ENCODE data around the gene RIPPLY3.

Gene RIPPLY3

DNA sequence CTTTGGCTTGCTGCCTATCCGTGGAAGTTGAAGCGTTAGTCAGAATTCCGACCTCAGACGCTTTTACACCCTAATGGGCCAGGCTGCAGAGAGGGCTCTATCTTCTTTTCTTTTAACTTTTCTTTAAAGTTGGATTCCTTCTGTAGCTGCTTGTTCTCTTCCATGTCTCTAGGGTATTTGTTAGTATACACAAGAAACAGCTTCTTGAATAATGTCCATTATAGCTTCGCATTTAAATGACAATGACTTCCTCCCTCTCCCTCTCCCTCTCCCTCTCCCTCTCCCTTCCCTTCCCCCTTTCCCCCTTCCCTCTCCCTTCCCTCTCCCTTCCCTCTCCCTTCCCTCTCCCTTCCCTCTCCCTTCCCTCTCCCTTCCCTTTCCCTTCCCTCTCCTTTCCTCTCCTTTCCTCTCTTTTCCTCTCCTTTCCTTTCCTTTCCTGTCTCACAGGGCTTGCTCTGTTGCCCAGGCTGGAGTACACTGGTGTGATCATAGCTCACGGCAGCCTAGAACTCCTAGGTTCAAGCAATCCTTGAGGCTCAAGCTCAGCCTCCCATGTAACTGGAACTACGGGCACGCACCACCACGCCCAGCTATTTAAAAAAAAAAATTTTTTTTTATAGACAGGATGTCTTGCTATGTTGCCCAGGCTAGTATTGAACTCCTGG lies 33.0 kb downstream of the RIPPLY3 start (continued):
- TF ChIP-seq, protein P1, sequence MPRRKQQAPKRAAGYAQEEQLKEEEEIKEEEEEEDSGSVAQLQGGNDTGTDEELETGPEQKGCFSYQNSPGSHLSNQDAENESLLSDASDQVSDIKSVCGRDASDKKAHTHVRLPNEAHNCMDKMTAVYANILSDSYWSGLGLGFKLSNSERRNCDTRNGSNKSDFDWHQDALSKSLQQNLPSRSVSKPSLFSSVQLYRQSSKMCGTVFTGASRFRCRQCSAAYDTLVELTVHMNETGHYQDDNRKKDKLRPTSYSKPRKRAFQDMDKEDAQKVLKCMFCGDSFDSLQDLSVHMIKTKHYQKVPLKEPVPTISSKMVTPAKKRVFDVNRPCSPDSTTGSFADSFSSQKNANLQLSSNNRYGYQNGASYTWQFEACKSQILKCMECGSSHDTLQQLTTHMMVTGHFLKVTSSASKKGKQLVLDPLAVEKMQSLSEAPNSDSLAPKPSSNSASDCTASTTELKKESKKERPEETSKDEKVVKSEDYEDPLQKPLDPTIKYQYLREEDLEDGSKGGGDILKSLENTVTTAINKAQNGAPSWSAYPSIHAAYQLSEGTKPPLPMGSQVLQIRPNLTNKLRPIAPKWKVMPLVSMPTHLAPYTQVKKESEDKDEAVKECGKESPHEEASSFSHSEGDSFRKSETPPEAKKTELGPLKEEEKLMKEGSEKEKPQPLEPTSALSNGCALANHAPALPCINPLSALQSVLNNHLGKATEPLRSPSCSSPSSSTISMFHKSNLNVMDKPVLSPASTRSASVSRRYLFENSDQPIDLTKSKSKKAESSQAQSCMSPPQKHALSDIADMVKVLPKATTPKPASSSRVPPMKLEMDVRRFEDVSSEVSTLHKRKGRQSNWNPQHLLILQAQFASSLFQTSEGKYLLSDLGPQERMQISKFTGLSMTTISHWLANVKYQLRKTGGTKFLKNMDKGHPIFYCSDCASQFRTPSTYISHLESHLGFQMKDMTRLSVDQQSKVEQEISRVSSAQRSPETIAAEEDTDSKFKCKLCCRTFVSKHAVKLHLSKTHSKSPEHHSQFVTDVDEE (CRISPR knock-in tag; IDR thresholded peaks at IDR 0.05), result no peak
- TF ChIP-seq TCF4 (CRISPR knock-in tag; IDR thresholded peaks at IDR 0.05; ENCODE audit: borderline replicate concordance) (no peak), ZFP30 (CRISPR knock-in tag; IDR thresholded peaks at IDR 0.05) (no peak)

DNA sequence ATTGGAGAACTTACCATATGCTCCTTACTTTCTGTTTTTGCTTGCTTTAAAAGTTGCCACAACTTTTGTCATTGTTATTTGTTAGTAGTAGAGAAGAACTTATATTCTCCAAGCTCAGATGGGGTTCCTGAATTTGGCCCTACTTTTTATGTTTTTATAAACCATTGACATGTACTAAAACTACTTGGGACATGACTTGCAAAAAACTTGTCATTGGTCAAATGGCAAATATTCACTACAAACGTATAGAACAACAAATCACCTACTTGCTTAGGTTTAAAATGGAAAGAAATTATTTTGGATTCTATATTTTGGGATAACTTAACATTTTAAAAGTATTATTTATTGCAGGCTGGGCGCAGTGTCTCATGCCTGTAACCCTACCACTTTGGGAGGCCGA lies 33.7 kb downstream of the RIPPLY3 start:
- TF ChIP-seq, protein P2, sequence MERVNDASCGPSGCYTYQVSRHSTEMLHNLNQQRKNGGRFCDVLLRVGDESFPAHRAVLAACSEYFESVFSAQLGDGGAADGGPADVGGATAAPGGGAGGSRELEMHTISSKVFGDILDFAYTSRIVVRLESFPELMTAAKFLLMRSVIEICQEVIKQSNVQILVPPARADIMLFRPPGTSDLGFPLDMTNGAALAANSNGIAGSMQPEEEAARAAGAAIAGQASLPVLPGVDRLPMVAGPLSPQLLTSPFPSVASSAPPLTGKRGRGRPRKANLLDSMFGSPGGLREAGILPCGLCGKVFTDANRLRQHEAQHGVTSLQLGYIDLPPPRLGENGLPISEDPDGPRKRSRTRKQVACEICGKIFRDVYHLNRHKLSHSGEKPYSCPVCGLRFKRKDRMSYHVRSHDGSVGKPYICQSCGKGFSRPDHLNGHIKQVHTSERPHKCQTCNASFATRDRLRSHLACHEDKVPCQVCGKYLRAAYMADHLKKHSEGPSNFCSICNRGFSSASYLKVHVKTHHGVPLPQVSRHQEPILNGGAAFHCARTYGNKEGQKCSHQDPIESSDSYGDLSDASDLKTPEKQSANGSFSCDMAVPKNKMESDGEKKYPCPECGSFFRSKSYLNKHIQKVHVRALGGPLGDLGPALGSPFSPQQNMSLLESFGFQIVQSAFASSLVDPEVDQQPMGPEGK (CRISPR knock-in tag; IDR thresholded peaks at IDR 0.05; ENCODE audit: borderline replicate concordance), result no peak
- TF ChIP-seq ZNF565 (CRISPR knock-in tag; conservative IDR thresholded peaks at IDR 0.05; ENCODE audit: low read depth) (no peak), ZNF8 (CRISPR knock-in tag; IDR thresholded peaks at IDR 0.05) (no peak), TOX (CRISPR knock-in tag; IDR thresholded peaks at IDR 0.05; ENCODE audit: borderline replicate concordance) (no peak)
- TF ChIP-seq, protein P3, sequence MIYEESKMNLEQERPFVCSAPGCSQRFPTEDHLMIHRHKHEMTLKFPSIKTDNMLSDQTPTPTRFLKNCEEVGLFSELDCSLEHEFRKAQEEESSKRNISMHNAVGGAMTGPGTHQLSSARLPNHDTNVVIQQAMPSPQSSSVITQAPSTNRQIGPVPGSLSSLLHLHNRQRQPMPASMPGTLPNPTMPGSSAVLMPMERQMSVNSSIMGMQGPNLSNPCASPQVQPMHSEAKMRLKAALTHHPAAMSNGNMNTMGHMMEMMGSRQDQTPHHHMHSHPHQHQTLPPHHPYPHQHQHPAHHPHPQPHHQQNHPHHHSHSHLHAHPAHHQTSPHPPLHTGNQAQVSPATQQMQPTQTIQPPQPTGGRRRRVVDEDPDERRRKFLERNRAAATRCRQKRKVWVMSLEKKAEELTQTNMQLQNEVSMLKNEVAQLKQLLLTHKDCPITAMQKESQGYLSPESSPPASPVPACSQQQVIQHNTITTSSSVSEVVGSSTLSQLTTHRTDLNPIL (CRISPR knock-in tag; IDR thresholded peaks at IDR 0.05; ENCODE audit: low read depth), result no peak
- ATAC-seq, result no peak

DNA sequence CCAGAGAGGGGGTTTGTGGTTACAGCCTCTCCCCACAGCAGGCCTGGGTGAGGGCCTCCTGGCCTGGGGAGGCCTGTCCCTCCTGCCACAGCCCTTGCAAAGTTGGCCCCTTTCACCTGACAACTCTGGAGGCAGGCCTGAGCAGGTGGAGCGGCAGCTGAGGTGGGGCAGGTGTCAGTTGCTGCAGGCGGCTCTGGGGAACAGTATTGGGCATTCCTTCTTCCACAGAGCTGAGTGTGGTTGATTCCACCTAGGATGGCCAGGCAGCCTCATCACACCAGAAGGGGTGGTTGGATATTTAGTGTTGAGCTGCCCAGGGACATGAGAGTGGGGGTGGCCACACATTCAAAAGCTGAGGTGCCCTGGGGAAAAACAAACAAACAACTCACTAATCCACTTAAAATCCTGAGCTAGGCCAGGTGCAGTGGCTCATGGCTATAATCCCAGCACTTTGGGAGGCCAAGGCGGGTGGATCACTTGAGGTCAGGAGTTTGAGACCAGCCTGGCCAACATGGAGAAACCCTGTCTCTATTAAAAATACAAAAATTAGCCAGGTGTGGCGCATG lies 35.3 kb downstream of the RIPPLY3 start:
- TF ChIP-seq BACH2 (CRISPR knock-in tag; IDR thresholded peaks at IDR 0.05; ENCODE audit: borderline replicate concordance), result no peak
- TF ChIP-seq TOX (CRISPR knock-in tag; IDR thresholded peaks at IDR 0.05; ENCODE audit: borderline replicate concordance), result no peak
- no peak for TF ChIP-seq CSDC2 (CRISPR knock-in tag; IDR thresholded peaks at IDR 0.05)
- TF ChIP-seq, protein P1 (CRISPR knock-in tag; IDR thresholded peaks at IDR 0.05), result no peak
- TF ChIP-seq GLIS3 (CRISPR knock-in tag; IDR thresholded peaks at IDR 0.05), result no peak
- TF ChIP-seq, protein P4, sequence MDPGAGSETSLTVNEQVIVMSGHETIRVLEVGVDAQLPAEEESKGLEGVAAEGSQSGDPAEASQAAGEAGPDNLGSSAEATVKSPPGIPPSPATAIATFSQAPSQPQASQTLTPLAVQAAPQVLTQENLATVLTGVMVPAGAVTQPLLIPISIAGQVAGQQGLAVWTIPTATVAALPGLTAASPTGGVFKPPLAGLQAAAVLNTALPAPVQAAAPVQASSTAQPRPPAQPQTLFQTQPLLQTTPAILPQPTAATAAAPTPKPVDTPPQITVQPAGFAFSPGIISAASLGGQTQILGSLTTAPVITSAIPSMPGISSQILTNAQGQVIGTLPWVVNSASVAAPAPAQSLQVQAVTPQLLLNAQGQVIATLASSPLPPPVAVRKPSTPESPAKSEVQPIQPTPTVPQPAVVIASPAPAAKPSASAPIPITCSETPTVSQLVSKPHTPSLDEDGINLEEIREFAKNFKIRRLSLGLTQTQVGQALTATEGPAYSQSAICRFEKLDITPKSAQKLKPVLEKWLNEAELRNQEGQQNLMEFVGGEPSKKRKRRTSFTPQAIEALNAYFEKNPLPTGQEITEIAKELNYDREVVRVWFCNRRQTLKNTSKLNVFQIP (CRISPR knock-in tag; IDR thresholded peaks at IDR 0.05; ENCODE audit: borderline replicate concordance, low read depth), result no peak
- TF ChIP-seq SNAI2 (CRISPR knock-in tag; IDR thresholded peaks at IDR 0.05), result no peak
- TF ChIP-seq, protein P3 (CRISPR knock-in tag; IDR thresholded peaks at IDR 0.05; ENCODE audit: low read depth), result no peak
- no peak for TF ChIP-seq ZNF8 (CRISPR knock-in tag; IDR thresholded peaks at IDR 0.05)
- TF ChIP-seq ISL1 (CRISPR knock-in tag; IDR thresholded peaks at IDR 0.05), result no peak
- TF ChIP-seq ZFP30 (CRISPR knock-in tag; IDR thresholded peaks at IDR 0.05), result no peak
- no peak for TF ChIP-seq ZC3H10 (CRISPR knock-in tag; IDR thresholded peaks at IDR 0.05)
- no peak for ATAC-seq

Data from SK-N-SH treated with all-trans-retinoic acid at 6 μM for 48 hours (cell line).